Glomerular visceral epithelial cell (primary cell): ENCODE data around the gene DCLRE1B.

Experiments
- DNase-seq: peaks from one replicate; pipeline ENCODE4 v3.0.0-alpha.2; 2016; ENCODE audit errors: extremely low spot score

Gene DCLRE1B

GRCh38 chr1:113928187-113928930, 23.2 kb downstream of the DCLRE1B start:
- peak; percentile 19 for DNase-seq

- peak; percentile 87 for DNase-seq
These were observed 24.0 kb downstream of the DCLRE1B start, which contains the start of gene HIPK1 for GRCh38 chr1:113928941-113929749. TSS of gene HIPK1 (plus strand) at chr1:113929324.

- DNase-seq = peak; percentile 35
These were observed 24.8 kb downstream of the DCLRE1B start for GRCh38 chr1:113929750-113930498.

- peak; percentile 77 for DNase-seq
These were observed 25.5 kb downstream of the DCLRE1B start for GRCh38 chr1:113930499-113931161.

GRCh38 chr1:113931451-113931851, 26.3 kb downstream of the DCLRE1B start:
- no peak for DNase-seq

GRCh38 chr1:113934006-113934405, 28.9 kb downstream of the DCLRE1B start:
- DNase-seq = no peak

- DNase-seq = no peak
These were observed 29.5 kb downstream of the DCLRE1B start for GRCh38 chr1:113934511-113935055.

- DNase-seq = no peak
These were observed 30.1 kb downstream of the DCLRE1B start for GRCh38 chr1:113935176-113935575.

GRCh38 chr1:113935970-113936369, 30.8 kb downstream of the DCLRE1B start:
- DNase-seq = no peak

- no peak for DNase-seq
These were observed 32.0 kb downstream of the DCLRE1B start for GRCh38 chr1:113937146-113937545.

- no peak for DNase-seq
These were observed 33.1 kb downstream of the DCLRE1B start for GRCh38 chr1:113938192-113938591.

GRCh38 chr1:113940365-113941244, 35.5 kb downstream of the DCLRE1B start:
- DNase-seq = no peak

GRCh38 chr1:113941245-113941559, 36.1 kb downstream of the DCLRE1B start:
- DNase-seq = no peak

- DNase-seq = no peak
These were observed 37.4 kb downstream of the DCLRE1B start for GRCh38 chr1:113942527-113942926.

- no peak for DNase-seq
These were observed 38.1 kb downstream of the DCLRE1B start for GRCh38 chr1:113943028-113943811.

- no peak for DNase-seq
These were observed 40.2 kb downstream of the DCLRE1B start for GRCh38 chr1:113945329-113945728.

- no peak for DNase-seq
These were observed 41.0 kb downstream of the DCLRE1B start for GRCh38 chr1:113946112-113946511.

GRCh38 chr1:113946678-113947387, 41.7 kb downstream of the DCLRE1B start:
- DNase-seq = no peak
